Placental epithelial cell (primary cell): Measurements from ENCODE around the gene GFPT1. TPM values are rescaled to one million over a fixed set of nuclear protein-coding genes. Genes with fewer than 3 reads are reported as not detected.

ENCODE experiments used
- small RNA-seq: library from RNA; depleted of rRNA; stranded (forward); fragments of <200 nt; gene quantifications from one replicate; pipeline ENCODE3, GENCODE V24; 2012
- total RNA-seq: library from RNA; depleted of rRNA; stranded (reverse); fragments of >200 nt; gene quantifications from 2 replicates; pipeline ENCODE4 v1.2.3, GENCODE V29; 2012

Gene GFPT1
- total RNA-seq = 34.9 and 47.2 TPM in 2 replicates

DNA sequence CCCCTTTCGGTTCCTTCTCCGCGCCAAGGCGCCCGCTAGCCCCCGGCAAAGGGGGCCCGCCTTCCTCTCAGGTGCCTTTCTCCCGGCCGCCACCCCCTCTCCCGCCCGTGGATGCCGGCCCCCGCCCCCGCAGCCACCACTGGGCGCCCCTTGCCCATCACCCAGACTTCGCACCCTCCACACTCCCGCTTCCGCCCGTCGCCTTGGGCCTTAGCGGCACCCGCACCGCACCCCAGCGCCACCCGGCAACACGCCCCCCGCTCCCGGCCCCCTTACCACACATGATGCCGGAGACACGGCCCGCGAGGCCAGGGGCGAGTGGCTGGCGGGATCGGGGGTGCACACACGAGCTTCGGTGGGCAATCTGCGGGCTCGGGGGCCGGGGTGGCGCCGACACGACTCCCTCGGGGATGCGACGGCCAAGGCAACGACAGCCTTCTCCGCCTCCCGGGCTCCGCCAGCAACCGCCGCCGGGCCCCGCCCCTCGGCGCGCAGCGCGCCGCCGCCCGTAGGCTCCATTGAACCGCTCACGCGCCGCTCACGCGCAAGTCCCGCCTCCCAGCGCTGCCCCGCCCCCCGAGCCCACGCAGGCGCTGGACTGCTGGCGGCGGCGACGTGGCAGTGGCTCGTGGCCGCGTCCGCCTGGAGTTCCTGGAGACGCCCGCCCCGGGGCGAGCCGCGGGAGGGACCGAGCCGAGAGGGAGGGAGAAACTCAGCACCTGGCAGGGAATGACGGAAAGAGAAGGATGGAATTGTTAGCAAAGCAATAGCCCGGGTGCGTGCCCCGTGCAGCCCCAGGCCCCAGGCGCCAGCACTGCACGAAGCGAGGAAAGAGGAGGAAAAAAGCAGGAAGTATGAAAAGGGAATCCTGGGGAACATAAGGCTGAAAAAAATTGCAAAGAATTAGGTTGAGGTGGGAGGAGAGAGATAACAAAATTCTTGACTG is at the start of gene GFPT1:
Gene GFPT1 (minus strand): TSS at position 439 of the 946 bp plus-strand sequence. CDS start 156 bp downstream, at position 283.

Small RNA genes within 50 kb of the gene (small RNA-seq; reads per million reads assigned to genes)
- not detected for gene RF00019

Other genes with a start within 250 kb of the GFPT1 start
- gene NFU1, start 50.2 kb upstream of the GFPT1 start, total RNA-seq = 23.9 and 34.6 TPM in 2 replicates